ENCODE measurements around the gene SULT1A2. TPM values are rescaled to one million over a fixed set of nuclear protein-coding genes. Genes with fewer than 3 reads are reported as not detected.

SULT1A2 gene
- total and polyA plus RNA-seq, 2 of the 13 experiments (the other 11 are each of a cell fraction or from before 2014, with no cell fraction given) = 33.0 to 34.2 TPM

- TF ChIP-seq ZMAT5 (CRISPR knock-in tag; IDR thresholded peaks at IDR 0.05; ENCODE audit: borderline replicate concordance, low read depth) = no peak
- peak; percentile 93 for TF ChIP-seq ZNF746 (CRISPR knock-in tag; IDR thresholded peaks at IDR 0.05)
- TF ChIP-seq SPEN (CRISPR knock-in tag; IDR thresholded peaks at IDR 0.05; ENCODE audit: low read depth) = peak; percentile 95
- 0 out of 2 replicates have a peak, but pooled peaks have one; percentile 75 for TF ChIP-seq TEF (CRISPR knock-in tag; IDR thresholded peaks at IDR 0.05)
- TF ChIP-seq ZNF775 (CRISPR knock-in tag; IDR thresholded peaks at IDR 0.05; ENCODE audit: borderline replicate concordance) = no peak
- TF ChIP-seq ZNF556 (CRISPR knock-in tag; IDR thresholded peaks at IDR 0.05; ENCODE audit: borderline replicate concordance) = peak; percentile 97
- TF ChIP-seq MATR3 (CRISPR knock-in tag; IDR thresholded peaks at IDR 0.05) = no peak
- TF ChIP-seq ZNF124 (CRISPR knock-in tag; IDR thresholded peaks at IDR 0.05) = peak; percentile 95
- peak; percentile 87 for TF ChIP-seq ZNF335 (CRISPR knock-in tag; IDR thresholded peaks at IDR 0.05)
- no peak for TF ChIP-seq FOXA1 (IDR thresholded peaks at IDR 0.05)
- TF ChIP-seq FOXA1 (CRISPR knock-in tag; IDR thresholded peaks at IDR 0.05) = peak; percentile 44
- peak; percentile 42; the same call in 1 of the 2 replicates for TF ChIP-seq CEBPG (CRISPR knock-in tag; IDR thresholded peaks at IDR 0.05)
- TF ChIP-seq MLLT10 (CRISPR knock-in tag; IDR thresholded peaks at IDR 0.05) = no peak
- TF ChIP-seq ZNF253 (CRISPR knock-in tag; IDR thresholded peaks at IDR 0.05; ENCODE audit: borderline replicate concordance) = peak; percentile 93; the same call in 1 of the 2 replicates
- peak; percentile 45; the same call in 1 of the 2 replicates for TF ChIP-seq KLF13 (CRISPR knock-in tag; IDR thresholded peaks at IDR 0.05)
- TF ChIP-seq ZNF446 (CRISPR knock-in tag; IDR thresholded peaks at IDR 0.05) = peak; percentile 65; the same call in 1 of the 2 replicates
- no peak for TF ChIP-seq TP53 (CRISPR knock-in tag; conservative IDR thresholded peaks at IDR 0.05)
- TF ChIP-seq TGIF2 (CRISPR knock-in tag; IDR thresholded peaks at IDR 0.05) = peak; percentile 40; the same call in 1 of the 2 replicates
- peak; percentile 74 for TF ChIP-seq THAP9 (CRISPR knock-in tag; IDR thresholded peaks at IDR 0.05; ENCODE audit: borderline replicate concordance)
- peak; percentile 77; the same call in 1 of the 2 replicates for TF ChIP-seq HBP1 (CRISPR knock-in tag; IDR thresholded peaks at IDR 0.05; ENCODE audit: low read depth)
- TF ChIP-seq CC2D1A (CRISPR knock-in tag; IDR thresholded peaks at IDR 0.05) = 0 out of 2 replicates have a peak, but pooled peaks have one; percentile 69
- TF ChIP-seq TCF12 (IDR thresholded peaks at IDR 0.05) = no peak
- TF ChIP-seq TCF12 (CRISPR knock-in tag; IDR thresholded peaks at IDR 0.05) = peak; percentile 25; the same call in 1 of the 2 replicates
- no peak for TF ChIP-seq ZNF382 (CRISPR knock-in tag; IDR thresholded peaks at IDR 0.05; ENCODE audit: borderline replicate concordance)
- TF ChIP-seq ZNF329 (CRISPR knock-in tag; IDR thresholded peaks at IDR 0.05; ENCODE audit: low read depth) = peak; percentile 85; the same call in 1 of the 2 replicates
These were observed 42.8 kb downstream of the SULT1A2 start, which contains the start of gene SGF29 (continued) for GRCh38 chr16:28553776-28554633.
